Endothelial cell (in vitro differentiated cells): Measurements from ENCODE around the gene SH3GLB2. TPM values are rescaled to one million over a fixed set of nuclear protein-coding genes. Genes with fewer than 3 reads are reported as not detected.

Experiments used
- DNase-seq: peaks from one replicate; pipeline ENCODE4 v3.0.0; 2021; ENCODE audit warnings: low spot score
- H3K27ac Mint-ChIP-seq: one replicate; pipeline ENCODE4 v1.8.0; 2021; ENCODE audit warnings: mixed read lengths, inconsistent platforms; ENCODE audit not compliant: unreplicated experiment
- H3K27me3 Mint-ChIP-seq: one replicate; pipeline ENCODE4 v1.8.0; 2021; ENCODE audit warnings: mild to moderate bottlenecking, moderate library complexity, mixed read lengths, inconsistent platforms; ENCODE audit not compliant: unreplicated experiment
- H3K36me3 Mint-ChIP-seq: one replicate; pipeline ENCODE4 v1.8.0; 2021; ENCODE audit warnings: mild to moderate bottlenecking, low read depth, mixed read lengths, inconsistent platforms; ENCODE audit not compliant: unreplicated experiment
- H3K4me1 Mint-ChIP-seq: one replicate; pipeline ENCODE4 v1.8.0; 2021; ENCODE audit warnings: mild to moderate bottlenecking, mixed read lengths, inconsistent platforms; ENCODE audit not compliant: unreplicated experiment
- H3K4me3 Mint-ChIP-seq: one replicate; pipeline ENCODE4 v1.8.0; 2021; ENCODE audit warnings: mild to moderate bottlenecking, mixed read lengths, inconsistent platforms; ENCODE audit not compliant: unreplicated experiment
- H3K9me3 Mint-ChIP-seq: one replicate; pipeline ENCODE4 v1.8.0; 2021; ENCODE audit warnings: mixed read lengths, inconsistent platforms; ENCODE audit not compliant: unreplicated experiment
- CTCF ChIP-seq: fragments of 200-600 bp; sonication (generic); IDR thresholded peaks from one replicate; pipeline ENCODE4 v1.5.0; 2021; ENCODE audit warnings: antibody characterized with exemption; ENCODE audit not compliant: unreplicated experiment
- total RNA-seq: library from RNA; stranded (reverse); fragmentation: NEBNext Ultra II Directional; extraction: Animal tissue kit (Norgen Biotek cat#: 25700); gene quantifications from one replicate; pipeline ENCODE4 v1.2.1, GENCODE V29; 2021; ENCODE audit not compliant: unreplicated experiment

SH3GLB2 gene
- total RNA-seq, 1 donor from 2014 or later: 94.3 TPM

DNA sequence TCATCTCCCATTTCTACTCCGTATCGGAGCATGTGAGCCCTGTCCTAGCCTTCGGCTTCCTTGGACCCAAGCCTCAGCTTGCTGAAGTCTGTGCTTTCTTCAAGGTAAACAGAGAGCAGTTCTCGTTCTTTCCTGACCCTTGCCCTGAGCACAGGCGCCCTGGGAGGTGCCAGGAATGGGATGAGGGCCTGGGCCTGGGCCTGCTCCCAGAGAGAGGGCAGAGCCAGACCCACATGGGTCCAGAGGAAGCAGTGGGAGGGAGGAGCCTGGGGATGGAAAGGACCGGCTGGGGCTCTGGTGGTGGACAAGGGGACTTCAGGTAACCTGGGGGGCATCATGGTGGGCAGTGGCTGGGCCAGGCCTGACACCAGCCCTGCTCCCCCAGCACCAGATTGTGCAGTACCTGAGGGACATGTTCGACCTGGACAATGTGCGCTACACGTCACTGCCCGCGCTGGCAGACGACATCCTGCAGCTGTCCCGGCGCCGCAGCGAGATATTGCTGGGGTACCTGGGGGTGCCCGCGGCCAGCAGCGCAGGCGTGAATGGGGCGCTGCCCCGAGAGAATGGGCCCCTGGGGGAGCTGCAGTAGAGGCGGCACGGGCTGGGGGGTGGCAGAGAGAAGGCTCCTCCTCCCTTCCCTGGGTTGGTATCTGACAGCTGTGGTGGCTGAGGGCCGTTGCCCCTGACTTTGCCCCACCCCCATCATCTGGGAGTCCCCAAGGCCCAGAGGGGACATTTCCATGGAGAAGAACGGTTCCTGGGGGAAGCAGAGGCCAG lies 41.9 kb upstream of the SH3GLB2 start:
- Mint-ChIP-seq H3K4me3 (no peak overlapping the region), H3K27ac (no peak overlapping the region), H3K9me3 (no peaks in the 10 kb centered on the region), H3K27me3 (peaks cover 5% of the 10 kb centered on the region), H3K36me3 (peaks cover 15% of the 10 kb centered on the region), H3K4me1 (peaks cover 6% of the 10 kb centered on the region)
- no peak for DNase-seq
- peak; percentile 12 for TF ChIP-seq CTCF

- H3K4me1 Mint-ChIP-seq: peaks cover 6% of the 10 kb centered on the region
- peak overlapping the region; percentile 10 for H3K27ac Mint-ChIP-seq
- H3K9me3 Mint-ChIP-seq: no peaks in the 10 kb centered on the region
- peaks cover 15% of the 10 kb centered on the region for H3K36me3 Mint-ChIP-seq
- TF ChIP-seq CTCF: no peak
- no peak overlapping the region for H3K4me3 Mint-ChIP-seq
- H3K27me3 Mint-ChIP-seq: peaks cover 5% of the 10 kb centered on the region
- no peak for DNase-seq
Observed at GRCh38 chr9:129068990-129069861, 41.1 kb upstream of the SH3GLB2 start.

GRCh38 chr9:129068110-129068509 lies 40.0 kb upstream of the SH3GLB2 start:
- Mint-ChIP-seq H3K27ac (no peak overlapping the region), H3K27me3 (peaks cover 5% of the 10 kb centered on the region), H3K4me1 (peaks cover 6% of the 10 kb centered on the region), H3K36me3 (peaks cover 20% of the 10 kb centered on the region), H3K9me3 (no peaks in the 10 kb centered on the region), H3K4me3 (peak overlapping the region; percentile 32)
- no peak for TF ChIP-seq CTCF
- DNase-seq: no peak

DNA sequence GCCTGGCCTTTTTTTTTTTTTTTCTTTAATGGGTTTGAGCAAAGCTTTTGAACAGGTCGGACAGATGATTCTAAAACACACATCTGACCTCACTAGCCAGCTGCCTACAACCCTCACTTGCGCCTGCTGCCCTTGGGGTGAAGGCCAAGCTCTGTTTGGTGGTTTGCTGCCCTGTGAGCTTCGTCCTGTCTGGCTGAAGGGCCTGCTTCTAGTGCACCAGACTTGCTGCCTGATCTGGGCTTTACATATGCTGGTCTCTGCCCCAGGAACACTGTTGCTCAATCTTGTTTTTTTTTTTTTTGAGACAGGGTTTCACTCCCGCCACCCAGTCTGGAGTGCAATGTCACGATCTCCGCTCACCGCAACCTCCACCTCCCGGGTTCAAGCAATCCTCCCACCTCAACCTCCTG lies 36.4 kb upstream of the SH3GLB2 start:
- H3K4me1 Mint-ChIP-seq: no peaks in the 10 kb centered on the region
- no peak overlapping the region for H3K27ac Mint-ChIP-seq
- TF ChIP-seq CTCF: no peak
- DNase-seq: no peak
- H3K27me3 Mint-ChIP-seq: peaks cover 5% of the 10 kb centered on the region
- peak overlapping the region; percentile 47 for H3K4me3 Mint-ChIP-seq
- no peaks in the 10 kb centered on the region for H3K9me3 Mint-ChIP-seq
- H3K36me3 Mint-ChIP-seq: peaks cover 25% of the 10 kb centered on the region
